A673 (cell line): Measurements from ENCODE around the gene CDC42EP4. TPM values are rescaled to one million over a fixed set of nuclear protein-coding genes. Genes with fewer than 3 reads are reported as not detected.
A peak's percentile ranks its signal among the peaks of the same experiment; 100 is the strongest.

Experiments
- BruUV-seq: library from RNA; stranded (reverse); fragments of 400-500 nt; replicated peaks from 2 replicates; lab custom pipeline; 2021; lab: Mats Ljungman, UMichigan
- CTCF ChIA-PET: fragments of 300-600 bp; sonication (Branson Sonifier 250); formaldehyde crosslinking; loops from one replicate; lab custom pipeline; 2022; ENCODE audit warnings: antibody characterized with exemption; lab: Charles Lee
- POLR2A ChIA-PET: fragments of 300-600 bp; sonication (Branson Sonifier 250); formaldehyde crosslinking; loops from one replicate; lab custom pipeline; 2022; ENCODE audit warnings: antibody characterized with exemption; ENCODE audit not compliant: low non-redundant PET; lab: Charles Lee
- DNase-seq: peaks from one replicate; pipeline ENCODE4 v3.0.0-alpha.2; 2015; ENCODE audit warnings: low spot score
- H3K27ac ChIP-seq: fragments of 200-600 bp; sonication (generic); 2 replicates; pipeline ENCODE4 v1.5.1; 2016; ENCODE audit warnings: mixed run types, low read depth, mild to moderate bottlenecking, mixed read lengths, antibody characterized with exemption, low read length; ENCODE audit not compliant: poor library complexity, severe bottlenecking
- H3K27me3 ChIP-seq: fragments of 200-600 bp; sonication (generic); replicated peaks from 2 replicates; pipeline ENCODE4 v1.6.1; 2017; ENCODE audit warnings: mixed run types, low read depth, mild to moderate bottlenecking, mixed read lengths, antibody characterized with exemption, low read length; ENCODE audit not compliant: insufficient read depth, poor library complexity
- H3K36me3 ChIP-seq: fragments of 200-600 bp; sonication (generic); 2 replicates; pipeline ENCODE4 v1.6.1; 2016; ENCODE audit warnings: mixed run types, mild to moderate bottlenecking, mixed read lengths, antibody characterized with exemption, low read length; ENCODE audit not compliant: insufficient read depth, poor library complexity, severe bottlenecking
- H3K4me1 ChIP-seq: fragments of 200-600 bp; sonication (generic); 2 replicates; pipeline ENCODE4 v1.6.1; 2017; ENCODE audit warnings: mixed run types, mild to moderate bottlenecking, mixed read lengths, antibody characterized with exemption, low read length; ENCODE audit not compliant: insufficient read depth, poor library complexity, severe bottlenecking
- H3K4me3 ChIP-seq: fragments of 200-600 bp; sonication (generic); 2 replicates; pipeline ENCODE4 v1.5.1; 2016; ENCODE audit warnings: low read depth, mixed run types, mild to moderate bottlenecking, mixed read lengths, low read length; ENCODE audit not compliant: poor library complexity, severe bottlenecking
- H3K9me3 ChIP-seq: fragments of 200-600 bp; sonication (generic); 2 replicates; pipeline ENCODE4 v1.6.1; 2016; ENCODE audit warnings: mixed run types, low read depth, mild to moderate bottlenecking, mixed read lengths, antibody characterized with exemption, low read length; ENCODE audit not compliant: poor library complexity, severe bottlenecking
- CTCF ChIP-seq: fragments of 300-800, 200-600 bp; sonication (generic); conservative IDR thresholded peaks from 2 replicates; pipeline ENCODE4 v1.5.1; 2017; ENCODE audit warnings: low read depth, mild to moderate bottlenecking, antibody characterized with exemption, low read length, moderate library complexity, mixed read lengths
- EZH2 ChIP-seq: fragments of 200-600 bp; sonication (generic); IDR thresholded peaks from 2 replicates; pipeline ENCODE4 v1.6.1; 2017; ENCODE audit warnings: borderline replicate concordance, low read depth, mild to moderate bottlenecking, mixed read lengths, antibody characterized with exemption, low read length; ENCODE audit not compliant: poor library complexity, severe bottlenecking
- intact Hi-C: fragments of 100-400 bp; cut with micrococcal nuclease; formaldehyde crosslinking; loops from one replicate; pipeline ENCODE4 v1.10.0; 2022; ENCODE audit not compliant: unreplicated experiment
- total RNA-seq: library from RNA; stranded (reverse); gene quantifications from 2 replicates; pipeline ENCODE4 v1.2.3, GENCODE V29; 2021

Gene CDC42EP4
- total RNA-seq, 1 experiment from 2014 or later: 37.5 TPM

DNA sequence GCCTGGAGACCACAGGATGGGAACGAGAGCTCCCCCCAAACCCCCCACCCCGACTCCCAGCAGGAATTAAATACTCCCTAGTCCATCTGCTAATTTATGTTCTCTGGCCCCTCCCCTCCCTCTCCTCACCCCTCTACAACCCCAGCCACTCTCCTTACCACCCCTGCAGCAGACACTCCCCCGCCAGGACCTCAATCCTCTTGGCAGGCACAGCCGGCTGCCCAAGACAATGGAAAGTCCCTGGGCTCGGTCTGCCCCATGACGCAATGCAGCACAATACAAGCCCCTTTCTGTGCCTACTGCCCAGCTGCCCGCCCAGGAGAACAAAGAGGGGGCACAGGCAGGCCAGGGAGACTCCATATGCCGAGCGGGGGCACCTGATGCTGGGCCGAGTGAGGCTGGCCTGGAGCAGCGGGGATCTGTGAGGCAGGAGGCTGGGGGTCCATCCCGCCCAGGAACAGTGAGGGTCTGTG is 30.3 kb upstream of the CDC42EP4 start:
- POLR2A ChIA-PET: interaction anchor here (0.5 kb wide), 1 partner anchor 78 kb away, joined by 3 read pairs; no protein-coding TSS in a partner anchor
- no peak overlapping the region for H3K4me3 ChIP-seq
- H3K27ac ChIP-seq: peak overlapping the region; percentile 74
- CTCF ChIA-PET: interaction anchor here (0.6 to 1.7 kb wide), 2 partner anchors 31 to 618 kb away, joined by 3 to 6 read pairs; partner anchors contain the start of gene CDC42EP4
- peak; percentile 88 for DNase-seq
- TF ChIP-seq EZH2 (no peak), CTCF (no peak)
- intact Hi-C loops: loop anchor here (2.0 kb wide), 1 partner anchor 31 kb away; no protein-coding TSS in a partner anchor
- H3K27me3 ChIP-seq: no peaks in the 10 kb centered on the region
- H3K36me3 ChIP-seq: no peaks in the 10 kb centered on the region
- peaks cover 28% of the 10 kb centered on the region for H3K4me1 ChIP-seq
- no TSS peak for BruUV-seq
- H3K9me3 ChIP-seq: no peaks in the 10 kb centered on the region

DNA sequence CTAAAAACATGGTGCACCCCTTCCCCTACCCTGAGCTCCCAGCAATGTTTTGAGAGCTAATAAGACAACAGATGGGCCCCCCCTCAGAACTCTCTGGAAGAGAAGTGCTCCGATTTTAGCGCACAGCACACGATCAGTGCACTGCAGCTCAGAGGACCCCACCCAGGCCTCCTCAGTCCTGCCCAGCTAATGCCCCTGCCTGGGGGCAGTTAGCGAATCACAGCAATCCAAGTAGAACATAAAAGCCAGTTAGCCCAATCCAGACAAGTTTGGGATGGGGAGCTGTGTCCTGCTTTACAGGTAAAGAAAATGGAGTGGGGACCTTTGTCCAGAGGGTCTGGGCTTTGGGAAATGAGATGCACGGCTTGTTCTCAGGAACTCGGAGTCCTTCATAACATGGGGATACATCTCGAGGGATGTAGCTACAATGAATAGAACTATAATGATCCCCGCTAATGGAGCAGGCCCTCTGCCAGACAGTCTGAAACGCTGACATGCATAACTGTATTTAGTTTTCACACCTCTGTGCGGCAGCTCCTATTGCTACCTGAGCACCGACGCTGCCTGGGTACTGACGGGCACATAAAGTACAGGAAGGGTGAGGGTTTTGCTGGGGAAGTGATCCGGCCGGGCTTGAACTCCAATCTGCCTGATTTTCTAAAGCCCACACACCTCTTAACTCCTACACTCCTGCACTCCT is 29.7 kb upstream of the CDC42EP4 start:
- Histone ChIP-seq H3K4me1 (peaks cover 27% of the 10 kb centered on the region), H3K4me3 (no peak overlapping the region), H3K27me3 (no peaks in the 10 kb centered on the region), H3K9me3 (no peaks in the 10 kb centered on the region), H3K36me3 (no peaks in the 10 kb centered on the region), H3K27ac (peak overlapping the region; percentile 74)
- DNase-seq: no peak
- TF ChIP-seq CTCF (no peak), EZH2 (no peak)
- intact Hi-C loops: loop anchor here (2.0 kb wide), 1 partner anchor 31 kb away; no protein-coding TSS in a partner anchor
- no TSS peak for BruUV-seq
- POLR2A ChIA-PET: interaction anchor here (0.5 kb wide), 1 partner anchor 78 kb away, joined by 3 read pairs; no protein-coding TSS in a partner anchor
- CTCF ChIA-PET: no interaction called here

DNA sequence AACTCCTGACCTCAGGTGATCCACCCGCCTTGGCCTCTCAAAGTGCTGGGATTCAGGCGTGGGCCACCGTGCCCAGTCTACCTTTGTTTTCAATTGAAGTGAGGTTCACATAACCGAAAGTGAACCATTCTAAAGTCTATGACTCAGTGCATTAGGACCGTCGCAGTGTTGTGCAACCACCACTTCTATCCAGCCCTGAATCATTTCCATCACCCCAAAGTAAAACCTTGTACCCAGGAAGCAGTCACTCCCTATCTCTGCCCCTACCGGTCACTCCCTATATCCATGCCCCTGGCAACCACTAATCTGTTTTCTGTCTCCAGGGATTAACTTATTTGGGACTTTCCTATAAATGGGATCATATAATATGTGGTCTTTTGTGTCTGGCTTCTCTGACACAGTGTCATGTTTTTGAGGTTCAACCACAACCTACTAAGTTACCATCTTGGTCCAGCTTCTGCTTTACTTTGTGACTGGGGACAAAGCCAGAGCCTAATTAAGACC is 28.3 kb upstream of the CDC42EP4 start:
- no peaks in the 10 kb centered on the region for H3K9me3 ChIP-seq
- ChIA-PET CTCF (no interaction called here), POLR2A (no interaction called here)
- H3K27ac ChIP-seq: no peak overlapping the region
- TF ChIP-seq CTCF: no peak
- peak; percentile 67 for DNase-seq
- peaks cover 27% of the 10 kb centered on the region for H3K4me1 ChIP-seq
- no peaks in the 10 kb centered on the region for H3K27me3 ChIP-seq
- BruUV-seq: no TSS peak
- intact Hi-C loops: no loop called here
- no peak overlapping the region for H3K4me3 ChIP-seq
- H3K36me3 ChIP-seq: no peaks in the 10 kb centered on the region
